Stimulated activated naive CD4-positive, alpha-beta T cell treated with Interleukin-2 at 50 U/mL for 16 hours (primary cell): ENCODE data around the gene ISCU.

Source experiments
- DNase-seq: peaks from one replicate; lab custom pipeline; 2025; lab: John Stamatoyannopoulos, UW

The ISCU gene

DNA sequence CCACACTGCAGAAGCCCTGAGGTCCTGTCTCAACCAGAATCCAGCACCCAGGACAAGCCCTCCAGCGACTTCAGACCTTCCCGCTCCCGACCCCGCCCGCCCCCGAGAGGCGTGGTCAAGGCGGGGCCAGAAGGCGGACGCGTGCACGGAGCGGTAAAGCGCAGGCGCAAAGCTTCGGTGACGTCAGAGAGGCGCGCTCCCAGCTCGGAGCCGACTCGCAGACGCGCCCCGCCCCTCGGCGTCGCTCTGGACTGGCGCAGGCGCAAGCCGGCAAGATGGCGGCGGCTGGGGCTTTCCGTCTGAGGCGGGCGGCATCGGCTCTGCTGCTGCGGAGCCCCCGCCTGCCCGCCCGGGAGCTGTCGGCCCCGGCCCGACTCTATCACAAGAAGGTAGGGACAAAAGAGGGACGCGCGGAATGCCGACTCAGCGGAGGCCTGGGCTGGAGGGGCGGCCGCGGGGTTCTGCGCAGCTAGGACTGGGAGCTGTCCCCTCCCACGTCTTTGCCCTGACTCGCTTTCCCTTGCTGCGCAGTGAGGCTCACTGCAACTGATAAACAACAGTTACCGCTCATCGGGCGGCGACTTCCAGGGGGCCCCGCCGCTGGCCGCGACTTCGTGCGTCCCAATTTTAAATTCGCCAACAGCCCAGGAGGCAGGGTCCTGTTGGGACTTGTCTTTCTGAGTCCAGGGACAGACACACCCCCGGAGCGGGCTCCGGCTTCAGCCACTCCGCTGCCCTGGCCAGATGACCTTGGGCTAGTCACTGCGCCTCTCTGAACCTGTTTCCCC lies at the start of gene ISCU:
Gene ISCU (plus strand): TSS at position 249 of the 788 bp plus-strand sequence. CDS start 27 bp downstream, at position 276.
- peak; percentile 96 for DNase-seq

- DNase-seq, result no peak
Observed at GRCh38 chr12:108514468-108514972, 47.9 kb upstream of the ISCU start.

DNA sequence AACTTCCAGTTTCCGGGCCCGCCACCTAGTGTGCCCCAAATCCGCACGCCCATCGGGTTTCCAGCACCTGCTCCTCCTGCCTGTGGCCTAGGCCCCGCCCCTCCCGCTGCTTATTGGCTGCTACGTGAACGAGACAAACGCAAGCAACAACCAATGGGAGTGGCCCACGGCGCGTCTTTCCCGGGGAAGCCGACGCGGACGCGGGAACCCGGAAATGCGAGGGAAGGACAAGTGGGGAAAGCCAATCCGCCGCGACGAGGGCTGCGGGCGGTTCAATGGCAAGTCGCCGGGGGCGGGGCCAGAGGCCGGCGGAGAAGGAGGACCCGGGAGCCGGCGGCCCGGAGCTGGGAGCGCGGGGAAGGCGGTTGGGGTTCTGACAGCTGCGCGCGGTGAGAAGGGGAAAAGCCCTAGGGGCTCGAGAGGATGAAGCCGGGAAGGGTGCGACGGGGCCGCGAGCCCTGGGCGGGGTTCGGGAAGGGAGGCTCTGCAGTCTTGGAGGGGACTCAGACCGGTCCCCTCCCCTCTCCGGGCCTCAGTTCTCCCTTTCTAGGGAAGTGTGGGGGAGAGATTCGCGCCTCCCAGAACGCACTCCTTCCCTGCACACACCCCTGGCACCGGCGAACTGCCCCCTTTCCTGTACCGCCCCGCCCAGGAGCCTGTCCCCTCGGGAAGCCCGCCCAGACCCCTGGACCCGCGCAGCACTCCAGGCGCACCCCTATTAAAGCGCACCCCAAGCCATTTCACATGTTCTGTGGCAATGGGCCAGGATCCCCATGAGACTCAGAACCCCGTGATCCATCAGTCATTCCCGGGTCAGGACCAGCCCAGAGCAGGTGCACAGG lies 47.2 kb upstream of the ISCU start, which contains the start of gene FICD:
Gene FICD (plus strand): TSS at position 305 of the 842 bp plus-strand sequence. CDS start 1,696 bp downstream, outside the sequence.
- DNase-seq, result peak; percentile 99

- no peak for DNase-seq
Observed at GRCh38 chr12:108515916-108516315, 46.5 kb upstream of the ISCU start.

DNA sequence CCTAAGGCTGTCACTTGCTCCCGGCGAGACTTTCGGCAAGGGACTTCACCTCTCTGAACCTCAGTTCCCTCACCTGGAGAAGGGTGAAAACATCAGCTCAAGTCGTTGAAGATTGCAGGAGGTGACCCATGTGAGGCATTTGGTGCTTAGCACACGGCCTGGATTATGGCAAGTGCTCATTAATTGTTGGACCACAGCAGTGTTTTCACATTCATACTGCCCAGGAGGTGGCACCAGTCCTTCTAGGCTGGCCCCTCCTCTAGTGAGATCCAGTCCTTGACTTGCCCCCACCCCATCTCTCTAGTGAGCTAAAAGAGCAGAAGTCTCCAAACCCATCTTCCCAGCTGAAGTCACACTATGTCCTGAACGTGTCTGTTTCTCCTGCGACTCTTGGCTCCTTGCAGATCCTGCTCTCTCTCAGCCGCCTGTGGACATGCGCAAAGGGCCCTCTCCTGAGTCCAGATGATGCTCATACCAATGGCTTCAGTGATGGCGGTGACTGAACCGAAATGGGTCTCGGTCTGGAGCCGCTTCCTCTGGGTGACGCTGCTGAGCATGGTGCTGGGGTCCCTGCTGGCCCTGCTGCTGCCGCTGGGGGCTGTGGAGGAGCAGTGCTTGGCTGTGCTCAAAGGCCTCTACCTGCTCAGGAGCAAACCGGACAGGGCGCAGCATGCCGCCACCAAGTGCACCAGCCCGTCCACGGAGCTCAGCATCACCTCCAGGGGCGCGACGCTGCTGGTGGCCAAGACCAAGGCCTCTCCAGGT lies 45.7 kb upstream of the ISCU start:
- no peak for DNase-seq

- DNase-seq, result no peak
Observed at GRCh38 chr12:108517288-108518100, 44.9 kb upstream of the ISCU start.

DNA sequence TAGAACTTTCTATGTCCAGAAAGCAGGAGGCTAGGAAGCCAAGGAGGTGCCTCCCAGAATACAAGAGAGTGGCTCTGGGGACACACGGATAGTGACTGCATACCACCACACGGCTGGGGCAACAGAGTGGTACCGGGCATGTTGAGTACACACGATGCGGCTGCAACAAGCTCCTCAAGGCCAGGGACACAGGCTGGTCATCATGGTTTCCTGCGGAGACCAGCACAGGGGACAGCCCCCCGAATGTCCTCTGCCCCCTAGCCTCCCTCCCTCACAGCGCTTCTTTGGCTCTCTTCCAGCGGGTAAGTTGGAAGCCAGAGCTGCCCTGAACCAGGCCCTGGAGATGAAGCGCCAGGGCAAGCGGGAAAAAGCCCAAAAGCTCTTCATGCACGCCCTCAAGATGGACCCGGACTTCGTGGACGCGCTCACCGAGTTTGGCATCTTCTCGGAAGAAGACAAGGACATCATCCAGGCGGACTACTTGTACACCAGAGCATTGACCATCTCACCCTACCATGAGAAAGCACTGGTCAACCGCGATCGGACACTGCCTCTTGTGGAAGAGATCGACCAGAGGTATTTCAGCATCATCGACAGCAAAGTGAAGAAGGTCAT lies 44.2 kb upstream of the ISCU start:
- DNase-seq, result no peak

DNA sequence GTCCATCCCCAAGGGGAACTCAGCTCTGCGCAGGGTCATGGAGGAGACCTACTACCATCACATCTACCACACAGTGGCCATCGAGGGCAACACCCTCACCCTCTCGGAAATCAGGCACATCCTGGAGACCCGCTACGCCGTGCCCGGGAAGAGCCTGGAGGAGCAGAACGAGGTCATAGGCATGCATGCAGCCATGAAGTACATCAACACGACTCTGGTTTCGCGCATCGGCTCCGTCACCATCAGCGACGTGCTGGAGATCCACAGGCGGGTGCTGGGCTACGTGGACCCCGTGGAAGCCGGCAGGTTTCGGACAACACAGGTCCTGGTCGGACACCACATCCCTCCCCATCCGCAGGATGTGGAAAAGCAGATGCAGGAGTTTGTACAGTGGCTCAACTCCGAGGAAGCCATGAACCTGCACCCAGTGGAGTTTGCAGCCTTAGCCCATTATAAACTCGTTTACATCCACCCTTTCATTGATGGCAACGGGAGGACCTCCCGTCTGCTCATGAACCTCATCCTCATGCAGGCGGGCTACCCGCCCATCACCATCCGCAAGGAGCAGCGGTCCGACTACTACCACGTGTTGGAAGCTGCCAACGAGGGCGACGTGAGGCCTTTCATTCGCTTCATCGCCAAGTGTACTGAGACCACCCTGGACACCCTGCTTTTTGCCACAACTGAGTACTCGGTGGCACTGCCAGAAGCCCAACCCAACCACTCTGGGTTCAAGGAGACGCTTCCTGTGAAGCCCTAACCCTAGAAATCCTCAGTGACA lies 43.5 kb upstream of the ISCU start:
- no peak for DNase-seq

DNA sequence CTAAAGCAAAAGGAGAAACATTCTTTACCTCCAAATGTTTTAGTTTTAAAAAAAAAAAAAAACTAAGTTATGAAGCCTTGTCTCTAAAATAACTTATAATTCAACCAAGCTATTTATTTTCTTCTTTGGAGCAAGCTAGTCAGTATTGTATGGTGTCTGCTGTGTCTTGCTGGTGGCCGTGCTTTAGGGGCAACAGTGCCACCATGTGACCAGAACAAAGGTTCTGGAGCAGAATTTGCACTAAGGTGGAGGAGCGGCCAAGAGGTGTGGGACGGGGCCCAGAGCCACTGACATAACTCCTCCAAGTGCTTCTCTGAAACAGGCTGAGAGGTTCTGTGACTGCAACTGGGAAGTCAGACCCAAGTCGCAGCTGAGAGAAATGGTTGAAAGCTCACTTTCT lies 42.8 kb upstream of the ISCU start:
- DNase-seq, result no peak

DNA sequence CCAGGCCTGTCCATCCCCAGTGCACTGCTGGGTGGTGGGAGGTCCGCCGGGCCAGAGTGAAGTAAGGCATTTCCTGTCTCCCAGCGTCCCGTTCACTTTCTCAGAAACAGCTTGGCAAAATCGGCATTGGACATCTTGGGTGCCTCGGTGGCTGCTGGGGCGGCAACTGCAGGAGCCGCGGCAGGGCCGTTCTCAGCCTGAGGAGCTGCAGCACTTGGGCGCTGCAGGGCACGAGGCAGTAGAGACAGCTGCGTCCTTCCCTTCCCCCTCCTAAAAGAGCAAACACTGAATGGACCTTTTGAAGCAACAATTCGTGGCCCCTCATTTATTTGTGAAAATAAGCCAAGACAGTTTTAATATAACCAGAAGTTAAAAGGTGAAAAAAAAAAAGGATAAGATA lies 39.0 kb upstream of the ISCU start:
- no peak for DNase-seq

DNA sequence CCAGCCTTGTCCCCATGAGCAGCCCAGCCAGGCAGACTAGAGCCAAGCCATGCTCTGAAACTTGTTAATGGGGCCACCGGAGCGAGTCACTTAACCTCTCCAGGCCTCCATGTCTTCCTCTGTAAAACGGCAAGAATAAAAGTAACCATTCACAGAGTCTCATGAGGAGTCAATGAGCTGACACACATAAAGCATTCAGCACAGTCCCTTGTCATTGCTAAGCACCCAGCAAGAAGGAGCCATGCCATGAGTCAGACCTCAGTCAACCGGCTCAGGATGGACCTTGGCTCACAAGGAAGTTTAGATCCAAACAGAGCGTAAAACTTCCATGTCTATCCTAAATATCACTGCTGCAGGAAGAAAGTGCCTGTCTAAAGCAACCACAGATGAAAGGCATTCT lies 36.7 kb upstream of the ISCU start:
- no peak for DNase-seq

GRCh38 chr12:108526482-108527165 lies 35.8 kb upstream of the ISCU start:
- no peak for DNase-seq

DNA sequence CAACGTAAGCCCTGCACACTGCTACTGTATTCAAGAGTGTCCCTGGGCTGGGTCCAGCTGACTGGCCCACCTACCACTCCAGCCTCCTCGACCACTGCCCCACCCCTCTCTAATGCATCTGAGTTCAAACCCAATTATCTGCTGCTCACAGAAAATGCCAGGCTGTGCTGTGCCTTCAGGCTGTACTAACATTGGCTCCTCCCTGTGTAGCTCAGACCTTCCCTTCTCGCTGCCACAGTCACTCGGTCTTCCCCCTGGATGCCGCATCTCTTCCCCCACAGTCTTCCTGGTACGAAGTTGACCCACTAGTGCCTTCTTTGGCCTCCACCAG lies 35.3 kb upstream of the ISCU start:
- DNase-seq, result no peak

DNA sequence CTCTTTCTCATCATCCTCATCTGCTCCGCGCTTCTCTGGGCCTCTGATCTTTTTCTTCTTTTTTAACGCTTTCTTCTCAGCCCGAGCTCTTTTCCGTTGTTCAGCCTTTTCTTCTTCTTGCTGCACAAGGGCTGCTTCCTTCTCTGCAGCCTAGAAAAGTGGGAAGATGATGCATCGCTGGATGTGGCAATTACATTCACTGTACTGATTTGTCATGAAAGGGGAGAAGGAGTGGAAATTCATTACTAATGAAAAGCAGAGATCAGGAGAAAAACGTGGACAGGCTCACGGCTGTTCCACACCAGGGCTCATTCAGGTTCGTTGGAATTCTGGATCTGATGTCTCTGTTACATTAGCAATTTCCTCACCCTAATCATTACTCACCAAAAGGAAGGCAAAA lies 32.2 kb upstream of the ISCU start:
- no peak for DNase-seq

DNA sequence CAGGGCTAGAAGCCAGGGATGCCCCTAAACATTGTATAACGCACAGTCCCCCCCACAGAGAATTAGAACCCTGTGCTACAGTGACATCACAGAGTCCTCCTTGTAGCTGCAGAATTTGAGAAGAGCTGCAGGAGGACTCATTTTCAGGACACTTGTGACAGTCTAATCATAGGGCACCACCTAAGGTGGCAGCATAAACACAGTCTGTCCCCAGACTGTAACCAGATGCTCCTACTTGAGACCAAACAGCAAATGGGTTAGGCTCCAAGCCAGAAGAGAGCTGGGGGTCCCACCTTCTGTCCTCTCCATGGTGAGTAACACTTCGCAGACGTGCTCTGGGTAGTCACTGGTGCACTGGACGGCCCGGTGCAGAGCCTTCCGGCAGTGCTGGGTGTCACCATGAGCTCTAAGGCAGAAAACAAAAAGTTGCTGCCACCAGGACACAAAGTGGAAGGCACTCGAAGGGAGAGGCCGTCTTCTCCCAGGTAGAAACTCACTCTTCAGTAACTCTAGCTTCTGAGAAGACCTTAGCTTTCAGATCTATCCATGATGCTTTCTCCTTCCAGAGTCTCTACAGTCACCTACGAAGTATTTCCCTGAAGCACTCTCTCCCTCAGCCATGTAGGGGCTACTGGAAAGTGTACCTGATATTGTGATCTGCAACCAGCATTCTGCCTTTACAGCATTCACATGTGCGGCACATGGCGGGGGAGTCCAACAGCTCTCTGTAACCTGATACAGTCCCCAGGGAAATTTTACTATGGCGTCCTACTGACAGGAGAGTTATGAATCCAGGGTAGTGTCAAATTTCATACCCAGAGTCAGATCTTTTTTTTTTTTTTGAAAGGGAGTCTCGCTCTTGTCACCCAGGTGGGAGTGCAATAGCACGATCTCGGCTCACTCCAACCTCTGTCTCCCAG lies 30.2 kb upstream of the ISCU start:
- DNase-seq, result no peak

GRCh38 chr12:108538146-108538545 lies 24.2 kb upstream of the ISCU start:
- DNase-seq, result no peak

GRCh38 chr12:108538616-108539195 lies 23.7 kb upstream of the ISCU start:
- no peak for DNase-seq

GRCh38 chr12:108542320-108542719 lies 20.1 kb upstream of the ISCU start:
- no peak for DNase-seq
